AG10803 (cell line): ENCODE results near the gene FAM20A.

Source experiments
- DNase-seq: peaks from one replicate; pipeline ENCODE4 v3.0.0; 2010; ENCODE audit warnings: low read depth
- H3K4me3 ChIP-seq: 2 replicates; pipeline ENCODE4 v1.5.1; 2011; ENCODE audit warnings: mild to moderate bottlenecking, low read length, control low read depth
- TF ChIP-seq, protein P1 (sequence below): conservative IDR thresholded peaks from 2 replicates; pipeline ENCODE4 v1.5.1; 2011; ENCODE audit warnings: mild to moderate bottlenecking, low read length, control low read depth, inconsistent platforms

FAM20A gene

DNA sequence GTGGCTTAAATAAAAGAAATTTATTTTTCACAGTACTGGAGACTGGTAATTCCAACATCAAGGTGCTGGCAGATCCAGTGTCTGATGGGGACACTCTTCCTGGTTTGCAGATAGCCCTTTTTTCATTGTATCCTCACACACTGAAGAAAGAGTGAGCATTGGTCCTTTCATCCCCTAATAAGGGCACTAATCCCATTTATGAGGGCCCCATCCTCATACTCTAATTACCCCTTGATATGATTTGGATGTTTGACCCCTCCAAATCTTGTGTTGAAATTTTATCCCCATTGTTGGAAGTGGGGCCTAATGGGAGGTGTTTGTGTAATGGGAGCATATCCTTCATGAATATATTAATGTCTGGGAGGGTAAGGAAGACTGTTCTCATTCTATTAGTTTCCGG is 9.4 kb upstream of the FAM20A start:
- TF ChIP-seq, protein P1, sequence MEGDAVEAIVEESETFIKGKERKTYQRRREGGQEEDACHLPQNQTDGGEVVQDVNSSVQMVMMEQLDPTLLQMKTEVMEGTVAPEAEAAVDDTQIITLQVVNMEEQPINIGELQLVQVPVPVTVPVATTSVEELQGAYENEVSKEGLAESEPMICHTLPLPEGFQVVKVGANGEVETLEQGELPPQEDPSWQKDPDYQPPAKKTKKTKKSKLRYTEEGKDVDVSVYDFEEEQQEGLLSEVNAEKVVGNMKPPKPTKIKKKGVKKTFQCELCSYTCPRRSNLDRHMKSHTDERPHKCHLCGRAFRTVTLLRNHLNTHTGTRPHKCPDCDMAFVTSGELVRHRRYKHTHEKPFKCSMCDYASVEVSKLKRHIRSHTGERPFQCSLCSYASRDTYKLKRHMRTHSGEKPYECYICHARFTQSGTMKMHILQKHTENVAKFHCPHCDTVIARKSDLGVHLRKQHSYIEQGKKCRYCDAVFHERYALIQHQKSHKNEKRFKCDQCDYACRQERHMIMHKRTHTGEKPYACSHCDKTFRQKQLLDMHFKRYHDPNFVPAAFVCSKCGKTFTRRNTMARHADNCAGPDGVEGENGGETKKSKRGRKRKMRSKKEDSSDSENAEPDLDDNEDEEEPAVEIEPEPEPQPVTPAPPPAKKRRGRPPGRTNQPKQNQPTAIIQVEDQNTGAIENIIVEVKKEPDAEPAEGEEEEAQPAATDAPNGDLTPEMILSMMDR: no peak
- H3K4me3 ChIP-seq: no peak overlapping the region
- DNase-seq: no peak

DNA sequence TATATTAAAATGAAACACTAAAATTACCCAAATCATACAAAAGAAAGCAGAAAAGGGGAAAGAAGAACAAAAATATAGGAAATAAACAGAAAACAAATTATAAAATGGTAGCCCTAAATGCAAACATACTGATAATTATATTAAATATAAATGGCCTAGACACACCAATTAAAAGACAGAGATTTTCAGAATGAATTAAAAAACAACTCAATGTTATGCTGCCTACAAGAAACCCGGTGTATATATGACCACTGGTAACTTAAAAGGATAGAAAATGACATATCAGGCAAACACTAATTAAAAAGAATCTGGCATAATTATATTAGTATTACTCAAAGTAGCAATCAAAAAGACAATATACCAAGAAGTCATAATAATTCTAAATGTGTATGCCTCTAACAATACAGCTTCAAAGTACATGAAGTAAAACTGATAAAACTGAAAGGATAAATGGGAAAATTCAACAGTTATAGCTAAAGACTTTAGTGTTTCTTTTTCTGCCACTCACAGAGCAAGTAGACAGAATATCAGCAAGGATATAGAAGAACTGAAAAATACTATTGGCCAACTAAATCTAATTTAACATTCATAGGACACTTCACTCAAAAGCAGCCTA is 7.5 kb upstream of the FAM20A start:
- TF ChIP-seq, protein P1: no peak
- H3K4me3 ChIP-seq: no peak overlapping the region
- DNase-seq: no peak

DNA sequence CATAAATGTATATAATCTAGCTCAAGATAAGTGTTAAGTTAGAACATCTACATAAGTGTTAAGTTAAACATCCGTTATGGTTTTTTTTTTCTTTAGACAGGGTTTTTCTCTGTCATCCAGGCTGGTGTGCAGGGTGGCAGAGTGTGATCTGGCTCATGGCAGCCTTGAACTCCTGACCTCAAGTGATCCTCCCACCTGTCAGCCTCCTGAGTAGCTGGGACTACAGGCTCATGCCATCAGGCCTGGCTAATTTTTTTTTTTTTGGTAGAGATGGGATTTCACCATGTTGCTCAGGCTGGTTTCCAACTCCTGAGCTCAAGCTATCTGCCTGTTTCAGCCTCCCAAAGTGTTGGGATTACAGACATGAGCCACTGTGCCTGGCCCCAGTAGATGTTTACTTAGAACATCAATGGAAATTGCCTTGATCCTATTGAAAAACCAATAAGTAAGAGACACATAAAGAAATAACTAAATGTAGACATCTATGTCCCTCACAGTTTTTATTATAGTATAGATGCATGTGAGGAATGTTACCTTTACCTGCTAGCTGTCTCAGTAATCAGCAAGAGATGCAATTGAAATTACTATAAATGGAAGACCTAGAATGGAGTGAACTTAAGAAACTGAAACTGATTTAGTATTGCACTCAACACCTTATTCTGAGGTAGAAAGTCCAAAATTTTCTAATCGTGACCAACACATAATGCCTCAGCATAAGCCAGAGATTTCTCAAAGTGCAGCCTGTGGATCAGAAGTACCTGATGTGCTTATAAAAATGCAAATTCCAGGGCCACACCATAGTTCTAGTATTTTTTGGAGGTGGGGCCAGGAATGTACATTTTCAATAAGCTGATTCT is 5.5 kb upstream of the FAM20A start:
- TF ChIP-seq, protein P1: no peak
- H3K4me3 ChIP-seq: no peak overlapping the region
- no peak for DNase-seq

DNA sequence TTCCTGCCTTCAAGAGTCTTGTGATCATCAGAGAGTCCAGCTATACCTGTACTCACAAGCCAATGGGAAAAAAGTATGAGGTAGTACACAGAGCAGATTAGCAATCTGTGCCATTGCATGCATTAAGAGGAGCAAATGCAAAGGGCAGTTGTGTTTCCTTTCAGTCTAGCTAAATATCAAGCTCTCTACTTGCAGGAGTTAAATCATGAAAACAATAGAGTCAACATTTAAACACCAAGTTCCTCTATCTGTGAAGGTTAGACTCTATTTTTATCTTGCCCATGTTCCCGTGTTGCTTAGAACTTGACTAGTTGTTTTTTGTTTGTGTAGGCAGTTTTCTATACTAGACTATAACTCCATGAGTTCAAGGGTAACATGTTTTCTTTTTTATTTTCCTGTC is 4.7 kb upstream of the FAM20A start:
- H3K4me3 ChIP-seq: no peak overlapping the region
- DNase-seq: no peak
- TF ChIP-seq, protein P1: no peak

DNA sequence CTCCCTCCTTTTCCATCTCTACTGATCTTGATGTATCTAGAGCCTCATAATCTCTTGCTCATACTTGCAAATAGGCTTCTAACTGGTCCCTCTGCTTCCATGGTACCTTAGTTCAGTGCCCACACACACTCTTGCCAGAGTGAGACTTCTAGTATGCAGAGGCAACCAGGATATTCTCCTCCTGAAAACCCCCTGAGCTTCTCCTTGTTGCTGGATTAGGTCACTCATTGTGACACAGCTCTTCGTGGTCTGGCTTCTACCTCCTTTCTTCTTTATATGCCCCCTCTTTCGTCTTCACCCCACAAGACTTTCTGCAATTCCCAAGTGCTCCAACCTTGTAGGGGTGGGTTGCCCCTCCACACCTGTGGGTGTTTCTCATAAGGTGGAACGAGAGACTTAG is 2.5 kb upstream of the FAM20A start:
- no peak overlapping the region for H3K4me3 ChIP-seq
- TF ChIP-seq, protein P1: no peak
- no peak for DNase-seq

DNA sequence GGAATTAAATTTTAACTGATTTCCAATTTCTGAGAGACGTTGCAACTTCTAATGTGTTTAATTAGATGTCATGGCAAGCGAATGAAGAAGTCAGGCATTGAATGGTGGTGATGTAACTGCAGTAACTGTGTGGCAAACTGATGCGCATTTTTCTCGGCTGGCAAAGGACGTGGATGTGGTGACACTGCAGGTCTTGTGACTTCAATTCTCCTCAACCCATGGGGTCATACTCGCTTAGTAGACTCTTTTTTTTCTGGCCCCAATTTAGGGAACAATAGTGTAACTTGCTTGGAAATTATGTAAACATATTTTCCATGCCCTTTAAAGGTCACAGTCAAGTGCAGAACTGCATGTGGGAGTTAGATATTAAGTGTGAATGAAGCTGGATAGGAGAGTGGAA is 1.9 kb upstream of the FAM20A start:
- DNase-seq: no peak
- no peak overlapping the region for H3K4me3 ChIP-seq
- TF ChIP-seq, protein P1: no peak

DNA sequence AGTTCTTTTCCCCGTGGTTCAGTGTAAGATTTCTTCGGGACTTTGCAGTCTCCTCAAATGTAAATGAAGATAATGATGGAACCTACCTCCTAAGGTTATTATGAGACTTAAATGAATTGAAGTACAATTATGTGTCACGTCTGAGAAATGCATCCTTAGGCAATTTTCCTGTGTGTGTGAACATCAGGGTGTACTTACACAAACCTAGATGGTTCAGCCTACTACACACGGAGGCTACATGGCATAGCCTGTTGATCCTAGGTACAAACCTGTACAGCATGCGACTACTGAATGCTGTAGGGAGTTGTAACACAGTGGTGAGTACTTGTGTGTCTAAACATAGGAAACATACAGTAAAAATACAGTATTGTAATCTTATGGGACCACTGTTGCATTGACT is 1.1 kb upstream of the FAM20A start:
- H3K4me3 ChIP-seq: no peak overlapping the region; the same call in 1 of the 2 replicates
- no peak for DNase-seq
- TF ChIP-seq, protein P1: no peak
